Esophagus (tissue), 2 donors: ENCODE data around the gene HS3ST5. TPM values are rescaled to one million over a fixed set of nuclear protein-coding genes. Genes with fewer than 3 reads are reported as not detected.
"Not testable (repeated sequence)": the region's sequence is repeated elsewhere in the genome, so short reads cannot be mapped to it uniquely, and the experiment has no call there.

Source experiments
- H3K27ac ChIP-seq, 2 donors: one replicate each; pipeline ENCODE4 v1.5.1; 2013; ENCODE audit warnings: low read depth in 2 of 2, mild to moderate bottlenecking in 2 of 2, inconsistent platforms in 1 of 2, low read length in 1 of 2, moderate library complexity in 1 of 2
- H3K27me3 ChIP-seq, 2 donors: one replicate each; pipeline ENCODE4 v1.6.1; 2013; ENCODE audit warnings: low read length in 2 of 2, control low read depth in 1 of 2, mild to moderate bottlenecking in 1 of 2; ENCODE audit not compliant: insufficient read depth in 2 of 2, control insufficient read depth in 1 of 2
- H3K36me3 ChIP-seq, 2 donors: one replicate each; pipeline ENCODE4 v1.6.1; 2013; ENCODE audit warnings: low read length in 1 of 2; ENCODE audit not compliant: control insufficient read depth in 2 of 2, insufficient read depth in 2 of 2
- H3K4me1 ChIP-seq, 2 donors: one replicate each; pipeline ENCODE4 v1.6.1; 2013; ENCODE audit warnings: low read length in 1 of 2; ENCODE audit not compliant: control insufficient read depth in 2 of 2, insufficient read depth in 2 of 2
- H3K4me3 ChIP-seq, 2 donors: one replicate each; pipeline ENCODE4 v1.5.1; 2013; ENCODE audit warnings: low read length in 2 of 2, mild to moderate bottlenecking in 2 of 2, low read depth in 1 of 2, moderate library complexity in 1 of 2
- H3K9me3 ChIP-seq, 2 donors: one replicate each; pipeline ENCODE4 v1.6.1; 2013; ENCODE audit warnings: mild to moderate bottlenecking in 2 of 2, low read depth in 1 of 2, low read length in 1 of 2, moderate library complexity in 1 of 2; ENCODE audit not compliant: control insufficient read depth in 2 of 2, insufficient read depth in 1 of 2
- WGBS, 2 donors: extraction: QIAGEN DNeasy Blood & Tissue Kit; methylation state at CpG; one replicate each; pipeline ENCODE4 v1.1.7; 2013; 5-methylcytosine and 5-hydroxymethylcytosine counted together
- polyA plus RNA-seq, 2 donors: library from polyadenylated mRNA; stranded (reverse); fragments of 200-250 nt; gene quantifications; one replicate each; pipeline ENCODE4 v1.2.3, GENCODE V29; 2013
- donor health status: healthy with polysubstance abuse.
- donor health status: Bipolar disorder and iron deficiency.

The HS3ST5 gene
- polyA plus RNA-seq, 2 donors = not detected

- H3K27ac ChIP-seq = no peak overlapping the region
- H3K9me3 ChIP-seq = no peaks in the 10 kb centered on the region
- H3K4me3 ChIP-seq = no peak overlapping the region
- no peaks in the 10 kb centered on the region for H3K4me1 ChIP-seq
- WGBS, 2 donors = 79 to 80% methylated on average over 3 of the region's 3 CpGs
- no peaks in the 10 kb centered on the region for H3K36me3 ChIP-seq
- no peaks in the 10 kb centered on the region for H3K27me3 ChIP-seq
These were observed 261.8 kb downstream of the HS3ST5 start for GRCh38 chr6:114080891-114081510.

GRCh38 chr6:114080410-114080809, 262.4 kb downstream of the HS3ST5 start:
- WGBS, 2 donors = 94% methylated on average over 1 of the region's 1 CpG
- H3K9me3 ChIP-seq, H3K4me3 ChIP-seq, H3K36me3 ChIP-seq, H3K4me1 ChIP-seq, H3K27me3 ChIP-seq, H3K27ac ChIP-seq: not testable (repeated sequence)

GRCh38 chr6:114075777-114076176, 267.0 kb downstream of the HS3ST5 start:
- no peaks in the 10 kb centered on the region for H3K4me1 ChIP-seq
- no peaks in the 10 kb centered on the region for H3K27me3 ChIP-seq
- no peaks in the 10 kb centered on the region for H3K36me3 ChIP-seq
- no peak overlapping the region for H3K27ac ChIP-seq
- no peaks in the 10 kb centered on the region for H3K9me3 ChIP-seq
- 79 to 84% methylated on average over 3 of the region's 3 CpGs for WGBS, 2 donors
- no peak overlapping the region for H3K4me3 ChIP-seq

- Histone ChIP-seq H3K36me3 (no peaks in the 10 kb centered on the region), H3K4me1 (no peaks in the 10 kb centered on the region), H3K4me3 (no peak overlapping the region), H3K27me3 (no peaks in the 10 kb centered on the region), H3K9me3 (no peaks in the 10 kb centered on the region), H3K27ac (no peak overlapping the region)
- 95% methylated on average over 4 of the region's 4 CpGs for whole genome bisulfite sequencing, 2 donors
These were observed 267.5 kb downstream of the HS3ST5 start for GRCh38 chr6:114075300-114075699.

- H3K4me1 ChIP-seq = no peaks in the 10 kb centered on the region
- no peaks in the 10 kb centered on the region for H3K9me3 ChIP-seq
- no peak overlapping the region for H3K27ac ChIP-seq
- WGBS, 2 donors = 56 to 65% methylated on average over 3 of the region's 3 CpGs
- H3K36me3 ChIP-seq = no peaks in the 10 kb centered on the region
- H3K4me3 ChIP-seq = no peak overlapping the region
- no peaks in the 10 kb centered on the region for H3K27me3 ChIP-seq
These were observed 274.1 kb downstream of the HS3ST5 start for GRCh38 chr6:114068771-114069170.

GRCh38 chr6:114068116-114068515, 274.7 kb downstream of the HS3ST5 start:
- H3K27ac ChIP-seq = no peak overlapping the region
- 84 to 88% methylated on average over 2 of the region's 2 CpGs for WGBS, 2 donors
- no peak overlapping the region for H3K4me3 ChIP-seq
- no peaks in the 10 kb centered on the region for H3K27me3 ChIP-seq
- H3K4me1 ChIP-seq = no peaks in the 10 kb centered on the region
- no peaks in the 10 kb centered on the region for H3K36me3 ChIP-seq
- H3K9me3 ChIP-seq = no peaks in the 10 kb centered on the region

GRCh38 chr6:114064862-114065261, 278.0 kb downstream of the HS3ST5 start:
- Histone ChIP-seq H3K4me1 (no peaks in the 10 kb centered on the region), H3K4me3 (no peak overlapping the region), H3K9me3 (no peaks in the 10 kb centered on the region), H3K27ac (no peak overlapping the region), H3K27me3 (no peaks in the 10 kb centered on the region), H3K36me3 (no peaks in the 10 kb centered on the region)
- 74 to 79% methylated on average over 2 of the region's 2 CpGs for WGBS, 2 donors

- H3K27ac ChIP-seq = no peak overlapping the region
- no peaks in the 10 kb centered on the region for H3K36me3 ChIP-seq
- no peaks in the 10 kb centered on the region for H3K4me1 ChIP-seq
- 93 to 94% methylated on average over 1 of the region's 1 CpG for WGBS, 2 donors
- H3K27me3 ChIP-seq = no peaks in the 10 kb centered on the region
- no peak overlapping the region for H3K4me3 ChIP-seq
- H3K9me3 ChIP-seq = no peaks in the 10 kb centered on the region
These were observed 278.9 kb downstream of the HS3ST5 start for GRCh38 chr6:114063956-114064355.

- no peaks in the 10 kb centered on the region for H3K9me3 ChIP-seq
- H3K27me3 ChIP-seq = no peaks in the 10 kb centered on the region
- no peaks in the 10 kb centered on the region for H3K4me1 ChIP-seq
- H3K27ac ChIP-seq = no peak overlapping the region
- no peak overlapping the region for H3K4me3 ChIP-seq
- WGBS, 2 donors = 69 to 71% methylated on average over 5 of the region's 5 CpGs
- H3K36me3 ChIP-seq = no peaks in the 10 kb centered on the region
These were observed 280.6 kb downstream of the HS3ST5 start for GRCh38 chr6:114062199-114062598.

GRCh38 chr6:114061741-114062140, 281.1 kb downstream of the HS3ST5 start:
- 81 to 90% methylated on average over 4 of the region's 4 CpGs for WGBS, 2 donors
- no peaks in the 10 kb centered on the region for H3K27me3 ChIP-seq
- H3K36me3 ChIP-seq = no peaks in the 10 kb centered on the region
- no peaks in the 10 kb centered on the region for H3K4me1 ChIP-seq
- no peak overlapping the region for H3K4me3 ChIP-seq
- H3K9me3 ChIP-seq = no peaks in the 10 kb centered on the region
- no peak overlapping the region for H3K27ac ChIP-seq
